H9 (cell line): ENCODE data around the gene KCNE1. TPM values are rescaled to one million over a fixed set of nuclear protein-coding genes. Genes with fewer than 3 reads are reported as not detected.
"Not testable (repeated sequence)": the region's sequence is repeated elsewhere in the genome, so short reads cannot be mapped to it uniquely, and the experiment has no call there.

ENCODE experiments used
- DNase-seq: peaks from one replicate; pipeline ENCODE4 v3.0.0-alpha.2; 2017
- H2AFZ ChIP-seq: one replicate; pipeline ENCODE4 v1.6.1; 2013; ENCODE audit warnings: mild to moderate bottlenecking, low read length, control low read depth, moderate library complexity
- H2AK5ac ChIP-seq: 2 replicates; pipeline ENCODE4 v1.6.1; 2013; ENCODE audit warnings: low read length, control low read depth, mixed read lengths; ENCODE audit not compliant: insufficient read length
- H2BK120ac ChIP-seq: one replicate; pipeline ENCODE4 v1.6.1; 2013; ENCODE audit warnings: low read depth, mild to moderate bottlenecking, low read length, control low read depth, inconsistent platforms; ENCODE audit not compliant: poor library complexity, severe bottlenecking
- H2BK12ac ChIP-seq: 2 replicates; pipeline ENCODE4 v1.6.1; 2013; ENCODE audit warnings: low read length, control low read depth, mixed read lengths, low read depth; ENCODE audit not compliant: insufficient read length
- H2BK15ac ChIP-seq: 2 replicates; pipeline ENCODE4 v1.6.1; 2013; ENCODE audit warnings: low read depth, low read length, control low read depth
- H2BK20ac ChIP-seq: one replicate; pipeline ENCODE4 v1.6.1; 2013; ENCODE audit warnings: low read depth, mild to moderate bottlenecking, low read length, control low read depth, inconsistent platforms; ENCODE audit not compliant: poor library complexity, severe bottlenecking
- H2BK5ac ChIP-seq: 2 replicates; pipeline ENCODE4 v1.6.1; 2013; ENCODE audit warnings: low read length, control low read depth, mixed read lengths; ENCODE audit not compliant: insufficient read length
- H3K14ac ChIP-seq: 2 replicates; pipeline ENCODE4 v1.6.1; 2013; ENCODE audit warnings: low read length, control low read depth; ENCODE audit not compliant: insufficient read depth
- H3K18ac ChIP-seq: 2 replicates; pipeline ENCODE4 v1.6.1; 2013; ENCODE audit warnings: low read depth, mild to moderate bottlenecking, mixed read lengths, low read length, control low read depth; ENCODE audit not compliant: insufficient read length
- H3K23ac ChIP-seq: 2 replicates; pipeline ENCODE4 v1.6.1; 2013; ENCODE audit warnings: low read length, control low read depth, mixed read lengths, low read depth; ENCODE audit not compliant: insufficient read length
- H3K23me2 ChIP-seq: 2 replicates; pipeline ENCODE4 v1.6.1; 2013; ENCODE audit warnings: low read depth, mild to moderate bottlenecking, mixed read lengths, low read length, control low read depth; ENCODE audit not compliant: insufficient read length, poor library complexity, severe bottlenecking
- H3K27ac ChIP-seq: 2 replicates; pipeline ENCODE4 v1.5.1; 2013; ENCODE audit warnings: low read length, control low read depth, mixed read lengths, low read depth; ENCODE audit not compliant: insufficient read length
- H3K27me3 ChIP-seq: 2 replicates; pipeline ENCODE4 v1.6.1; 2013; ENCODE audit warnings: low read length, control low read depth, inconsistent platforms; ENCODE audit not compliant: insufficient read depth
- H3K4ac ChIP-seq: 2 replicates; pipeline ENCODE4 v1.6.1; 2013; ENCODE audit warnings: low read depth, mild to moderate bottlenecking, control low read depth, inconsistent platforms, low read length, moderate library complexity
- H3K4me1 ChIP-seq: 2 replicates; pipeline ENCODE4 v1.6.1; 2013; ENCODE audit warnings: low read length, control low read depth, inconsistent platforms; ENCODE audit not compliant: insufficient read depth
- H3K4me2 ChIP-seq: 2 replicates; pipeline ENCODE4 v1.6.1; 2013; ENCODE audit warnings: low read length, control low read depth, mixed read lengths; ENCODE audit not compliant: insufficient read length, insufficient read depth
- H3K56ac ChIP-seq: 2 replicates; pipeline ENCODE4 v1.6.1; 2013; ENCODE audit warnings: low read depth, mild to moderate bottlenecking, mixed read lengths, low read length, control low read depth; ENCODE audit not compliant: insufficient read length
- H3K79me1 ChIP-seq: 2 replicates; pipeline ENCODE4 v1.6.1; 2013; ENCODE audit warnings: low read depth, mild to moderate bottlenecking, moderate library complexity, low read length, control low read depth, inconsistent platforms; ENCODE audit not compliant: insufficient read depth, poor library complexity, severe bottlenecking
- H3K79me2 ChIP-seq: 2 replicates; pipeline ENCODE4 v1.6.1; 2013; ENCODE audit warnings: low read length, control low read depth, inconsistent platforms; ENCODE audit not compliant: insufficient read depth
- H3K9ac ChIP-seq: 2 replicates; pipeline ENCODE4 v1.6.1; 2013; ENCODE audit warnings: low read length, control low read depth, mixed read lengths; ENCODE audit not compliant: insufficient read length; ENCODE audit errors: extremely low read depth
- H3K9me3 ChIP-seq: one replicate; pipeline ENCODE4 v1.6.1; 2013; ENCODE audit warnings: low read depth, low read length, inconsistent platforms; ENCODE audit not compliant: control insufficient read depth
- H3T11ph ChIP-seq: one replicate; pipeline ENCODE4 v1.6.1; 2013; ENCODE audit warnings: mild to moderate bottlenecking, low read length, control low read depth, inconsistent platforms
- H4K20me1 ChIP-seq: one replicate; pipeline ENCODE4 v1.6.1; 2013; ENCODE audit not compliant: control insufficient read depth, insufficient read length, insufficient read depth
- H4K5ac ChIP-seq: 2 replicates; pipeline ENCODE4 v1.6.1; 2013; ENCODE audit warnings: low read depth, mild to moderate bottlenecking, mixed read lengths, low read length, control low read depth; ENCODE audit not compliant: insufficient read length
- H4K8ac ChIP-seq: replicated peaks from 2 replicates; pipeline ENCODE4 v1.6.1; 2013; ENCODE audit warnings: low read length, control low read depth, mixed read lengths, low read depth; ENCODE audit not compliant: insufficient read length
- H4K91ac ChIP-seq: 2 replicates; pipeline ENCODE4 v1.6.1; 2013; ENCODE audit warnings: low read depth, mild to moderate bottlenecking, moderate library complexity, mixed read lengths, low read length, control low read depth; ENCODE audit not compliant: insufficient read length
- H3K27ac Mint-ChIP-seq, 3 experiments: 2 replicates in 2 of 3; 3 replicates in 1 of 3; pipeline ENCODE4 v1.8.0; 2020 to 2021; ENCODE audit warnings: mixed read lengths in 3 of 3, mild to moderate bottlenecking in 1 of 3, moderate library complexity in 1 of 3
- H3K27me3 Mint-ChIP-seq: 2 replicates; pipeline ENCODE4 v1.8.0; 2021; ENCODE audit warnings: low read depth, mild to moderate bottlenecking, moderate library complexity, mixed read lengths
- H3K36me3 Mint-ChIP-seq, 3 experiments: 2 replicates in 2 of 3; 3 replicates in 1 of 3; pipeline ENCODE4 v1.8.0; 2020 to 2021; ENCODE audit warnings: low read depth in 3 of 3, mixed read lengths in 3 of 3; ENCODE audit not compliant: insufficient read depth in 1 of 3
- H3K4me1 Mint-ChIP-seq, 2 experiments: 2 replicates each; pipeline ENCODE4 v1.8.0; 2020; ENCODE audit warnings: mixed read lengths in 2 of 2
- H3K4me3 Mint-ChIP-seq, 2 experiments: 2 replicates in 1 of 2; 3 replicates in 1 of 2; pipeline ENCODE4 v1.8.0; 2020 to 2021; ENCODE audit warnings: mild to moderate bottlenecking in 2 of 2, mixed read lengths in 2 of 2, moderate library complexity in 1 of 2
- H3K9me3 Mint-ChIP-seq, 2 experiments: 2 replicates in 1 of 2; 3 replicates in 1 of 2; pipeline ENCODE4 v1.8.0; 2020; ENCODE audit warnings: mild to moderate bottlenecking in 2 of 2, mixed read lengths in 2 of 2, moderate library complexity in 1 of 2
- WGBS: extraction: QIAGEN DNeasy Blood & Tissue Kit; methylation state at CpG from one replicate; pipeline ENCODE4 v1.1.7; 2013; ENCODE audit warnings: missing lambda C conversion rate, low lambda C conversion rate, mixed read lengths; ENCODE audit not compliant: insufficient read length; ENCODE audit errors: extremely low coverage; 5-methylcytosine and 5-hydroxymethylcytosine counted together
- total RNA-seq: library from RNA; stranded (reverse); gene quantifications from 2 replicates; pipeline ENCODE4 v1.2.1, GENCODE V29; 2021

KCNE1 gene
- total RNA-seq, 1 experiment from 2014 or later: 0.28 TPM

DNA sequence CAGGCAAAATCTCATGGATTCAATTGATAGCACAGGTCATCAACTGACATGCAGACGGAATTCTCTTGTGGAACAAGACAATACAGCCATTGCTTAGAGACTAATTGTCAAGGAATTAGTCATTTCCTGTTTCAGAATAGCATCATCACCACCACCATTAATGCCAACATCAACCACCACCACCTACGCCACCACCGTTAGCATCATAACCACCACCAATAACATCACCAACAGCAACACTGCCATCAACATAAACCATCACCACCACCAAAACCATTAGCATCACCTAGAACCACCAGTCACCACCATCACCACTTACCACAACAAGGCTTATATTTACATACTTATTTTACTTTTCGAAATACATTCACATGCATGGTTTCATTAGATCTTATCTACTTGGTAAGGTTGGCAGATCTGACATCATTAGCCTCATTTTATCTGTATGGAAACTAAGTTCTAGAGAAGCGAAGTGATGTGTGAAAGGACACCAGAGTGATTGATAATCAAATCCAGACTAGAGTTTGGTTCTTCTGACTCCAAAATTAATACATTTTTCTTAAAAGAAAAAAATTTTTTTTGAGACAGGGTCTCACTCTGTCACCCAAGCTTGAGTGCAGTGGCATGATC, 94.4 kb downstream of the KCNE1 start:
- H3K27ac Mint-ChIP-seq, H3K4me3 Mint-ChIP-seq, H2BK12ac ChIP-seq, H3T11ph ChIP-seq, H3K4me2 ChIP-seq, H2AK5ac ChIP-seq, H2BK15ac ChIP-seq, H2BK120ac ChIP-seq, H2BK5ac ChIP-seq, H4K5ac ChIP-seq, H3K23ac ChIP-seq, H3K27me3 Mint-ChIP-seq, H3K9ac ChIP-seq, H3K9me3 ChIP-seq, H3K4ac ChIP-seq, H2BK20ac ChIP-seq, H3K79me1 ChIP-seq, H3K56ac ChIP-seq, H3K9me3 Mint-ChIP-seq, H3K14ac ChIP-seq, H3K4me1 ChIP-seq, H3K27ac ChIP-seq, H3K4me1 Mint-ChIP-seq, H3K18ac ChIP-seq, H2AFZ ChIP-seq, H4K91ac ChIP-seq, H4K20me1 ChIP-seq, DNase-seq, H3K36me3 Mint-ChIP-seq, H3K27me3 ChIP-seq, H4K8ac ChIP-seq, H3K79me2 ChIP-seq, H3K23me2 ChIP-seq: not testable (repeated sequence)
- WGBS: no CpG with 5 or more reads among the region's 5 CpGs

DNA sequence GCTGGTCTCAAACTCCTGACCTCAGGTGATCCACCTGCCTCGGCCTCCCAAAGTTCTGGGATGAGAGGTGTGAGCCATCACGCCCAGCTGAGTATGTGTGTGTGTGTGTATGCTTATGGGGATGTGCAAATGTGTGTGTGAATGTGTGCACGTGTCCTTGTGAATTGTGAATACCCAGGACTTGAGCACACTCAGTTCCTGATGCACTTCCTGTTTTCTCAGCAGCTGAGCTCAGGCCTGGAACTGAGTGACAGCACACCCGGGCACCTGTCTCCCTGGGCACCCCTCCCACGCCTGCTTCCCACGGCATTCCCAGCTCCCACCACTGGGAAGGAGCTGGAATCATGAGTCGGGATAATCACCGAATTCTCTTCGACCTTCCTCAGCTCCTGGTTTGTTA, 104.7 kb downstream of the KCNE1 start:
- not testable (repeated sequence) for H3K14ac ChIP-seq, H3K9ac ChIP-seq, H3K79me1 ChIP-seq, H3K18ac ChIP-seq, H2BK120ac ChIP-seq, H3K56ac ChIP-seq, H2BK5ac ChIP-seq, H3K9me3 ChIP-seq, DNase-seq, H2AFZ ChIP-seq, H3K23ac ChIP-seq, H4K5ac ChIP-seq, H2AK5ac ChIP-seq, H4K91ac ChIP-seq, H2BK12ac ChIP-seq, H3K4me3 Mint-ChIP-seq, H4K8ac ChIP-seq, H3K4me1 Mint-ChIP-seq, H3K9me3 Mint-ChIP-seq, H3K23me2 ChIP-seq, H3K4me2 ChIP-seq, H3K4me1 ChIP-seq, H3K79me2 ChIP-seq, H3K27me3 ChIP-seq, H3K4ac ChIP-seq, H3K27me3 Mint-ChIP-seq, H3K36me3 Mint-ChIP-seq, H2BK15ac ChIP-seq, H3K27ac ChIP-seq, H3T11ph ChIP-seq, H2BK20ac ChIP-seq, H3K27ac Mint-ChIP-seq, H4K20me1 ChIP-seq
- no CpG with 5 or more reads among the region's 9 CpGs for WGBS
